Keratinocyte (primary cell): ENCODE data around the gene KNG1. TPM values are rescaled to one million over a fixed set of nuclear protein-coding genes. Genes with fewer than 3 reads are reported as not detected.

Experiments
- DNase-seq: peaks from one replicate; pipeline ENCODE4 v3.0.0-alpha.2; 2011; ENCODE audit warnings: low read depth, missing footprints, low spot score
- FAIRE-seq: peaks from 2 replicates; lab custom pipeline; 2011; peaks lifted over from hg19 to GRCh38; lab: Jason Lieb, UNC
- H2AFZ ChIP-seq: 2 replicates; pipeline ENCODE4 v1.6.0; 2012; ENCODE audit warnings: low read length, control low read depth, inconsistent platforms; ENCODE audit not compliant: control insufficient read depth
- H3K27ac ChIP-seq: 2 replicates; pipeline ENCODE4 v1.5.1; 2011; ENCODE audit warnings: low read length; ENCODE audit not compliant: control insufficient read depth, insufficient read depth
- H3K27me3 ChIP-seq: 3 replicates; pipeline ENCODE4 v1.6.0; 2011; ENCODE audit warnings: low read length; ENCODE audit not compliant: control insufficient read depth, insufficient read depth; ENCODE audit errors: extremely low read depth
- H3K36me3 ChIP-seq, 2 experiments: 2 replicates in 1 of 2; 3 replicates in 1 of 2; pipeline ENCODE4 v1.5.1; 2011; ENCODE audit warnings: low read length in 2 of 2, mild to moderate bottlenecking in 1 of 2; ENCODE audit not compliant: control insufficient read depth in 2 of 2, insufficient read depth in 2 of 2; ENCODE audit errors: extremely low read depth in 1 of 2
- H3K4me1 ChIP-seq: 3 replicates; pipeline ENCODE4 v1.5.1; 2011; ENCODE audit warnings: low read length; ENCODE audit not compliant: control insufficient read depth, insufficient read depth; ENCODE audit errors: extremely low read depth
- H3K4me2 ChIP-seq: 3 replicates; pipeline ENCODE4 v1.6.0; 2011; ENCODE audit warnings: low read depth, low read length; ENCODE audit not compliant: control insufficient read depth, insufficient read depth; ENCODE audit errors: extremely low read depth
- H3K4me3 ChIP-seq, 3 experiments: fragments of 200-600 bp in 1 of 3; sonication (generic) in 1 of 3; 2 replicates in 2 of 3; 3 replicates in 1 of 3; pipeline ENCODE4 v1.5.1; 2011 to 2016; ENCODE audit warnings: low read length in 3 of 3, mild to moderate bottlenecking in 3 of 3, control low read depth in 2 of 3, inconsistent platforms in 1 of 3, low read depth in 1 of 3, mixed read lengths in 1 of 3, mixed run types in 1 of 3, moderate library complexity in 1 of 3; ENCODE audit not compliant: control insufficient read depth in 2 of 3, insufficient read depth in 2 of 3; ENCODE audit errors: extremely low read depth in 1 of 3
- H3K79me2 ChIP-seq: 2 replicates; pipeline ENCODE4 v1.6.0; 2012; ENCODE audit warnings: low read length; ENCODE audit not compliant: control insufficient read depth, insufficient read depth
- H3K9ac ChIP-seq: 3 replicates; pipeline ENCODE4 v1.6.0; 2011; ENCODE audit warnings: low read length; ENCODE audit not compliant: control insufficient read depth, insufficient read depth; ENCODE audit errors: extremely low read depth
- H3K9me1 ChIP-seq: 3 replicates; pipeline ENCODE4 v1.6.0; 2011; ENCODE audit warnings: low read length; ENCODE audit not compliant: control insufficient read depth, insufficient read depth; ENCODE audit errors: extremely low read depth
- H3K9me3 ChIP-seq: 2 replicates; pipeline ENCODE4 v1.5.1; 2012; ENCODE audit warnings: low read depth, low read length; ENCODE audit not compliant: control insufficient read depth
- H4K20me1 ChIP-seq: 3 replicates; pipeline ENCODE4 v1.6.0; 2011; ENCODE audit warnings: low read length; ENCODE audit not compliant: control insufficient read depth, insufficient read depth; ENCODE audit errors: extremely low read depth
- CTCF ChIP-seq, 3 experiments: IDR thresholded peaks in 1 of 3; conservative IDR thresholded peaks in 1 of 3; optimal IDR thresholded peaks in 1 of 3; 2 replicates in 2 of 3; 3 replicates in 1 of 3; pipeline versions ENCODE3 to v1.5.1; 2011; ENCODE audit warnings: low read length in 3 of 3, mild to moderate bottlenecking in 3 of 3, moderate library complexity in 2 of 3, control low read depth in 1 of 3, inconsistent platforms in 1 of 3; ENCODE audit not compliant: insufficient read depth in 2 of 3; ENCODE audit errors: extremely low read depth in 1 of 3
- EZH2 ChIP-seq: IDR thresholded peaks from one replicate; pipeline ENCODE4 v1.6.1; 2012; ENCODE audit warnings: inconsistent platforms, mild to moderate bottlenecking, low read length, moderate library complexity
- dilution Hi-C: fragments of 300-500 bp; cut with MboI; formaldehyde crosslinking; loops from one replicate; pipeline ENCODE4 v1.7.0; 2020; ENCODE audit warnings: low sequenced_read_pairs; ENCODE audit not compliant: extremely low pct_ligation_motif_present
- polyA plus RNA-seq, 5 experiments: library from polyadenylated mRNA; depleted of rRNA in 3 of 5; stranded (reverse) in 3 of 5; stranded (forward) in 1 of 5; unstranded in 1 of 5; fragments of >200 nt; gene quantifications; 1 replicate in 1 of 5; 2 replicates in 3 of 5; 3 replicates in 1 of 5; pipeline versions ENCODE4 v1.2.1 to v1.2.3, GENCODE V29; 2011 to 2012; ENCODE audit warnings: missing spikeins in 2 of 5, low read depth in 1 of 5, low replicate concordance in 1 of 5

The KNG1 gene
- polyA plus RNA-seq, 1 donor (not counting 4 experiments of a cell fraction or from before 2014, with no cell fraction given), result not detected

DNA sequence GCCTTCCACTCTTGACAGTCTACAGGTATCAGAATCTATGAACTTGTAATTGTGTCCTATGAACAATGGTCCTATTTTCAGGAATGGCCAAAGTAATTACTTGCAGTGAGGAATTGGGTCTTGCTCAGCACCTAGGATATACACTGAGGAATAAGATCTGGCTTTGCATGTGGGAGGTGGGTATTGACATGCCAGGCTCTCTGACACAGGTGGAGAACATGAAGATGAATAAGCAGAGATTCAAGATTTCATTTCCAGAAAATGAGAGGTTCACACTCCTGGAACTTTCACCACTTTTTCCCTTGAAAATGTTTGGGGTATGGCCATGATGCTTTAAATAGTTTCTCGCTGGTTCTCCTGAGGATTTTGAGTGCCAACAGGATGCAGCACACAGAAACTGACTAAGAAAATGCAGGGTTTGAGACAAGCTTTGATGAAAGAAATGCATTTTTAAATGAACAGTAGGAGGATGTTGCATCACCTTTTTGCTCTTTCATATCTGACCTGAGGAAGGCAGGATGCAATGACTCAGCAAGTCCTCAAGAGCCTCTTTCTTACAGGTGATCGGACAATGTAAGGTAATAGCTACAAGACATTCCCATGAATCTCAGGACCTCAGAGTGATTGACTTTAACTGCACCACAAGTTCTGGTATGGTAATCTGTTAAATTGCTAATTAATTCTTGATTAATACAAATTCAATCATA, 47.6 kb upstream of the KNG1 start:
- Histone ChIP-seq H3K9ac (no peak overlapping the region), H3K36me3 (no peaks in the 10 kb centered on the region), H3K4me2 (peak overlapping the region; percentile 19), H3K27me3 (no peaks in the 10 kb centered on the region), H3K9me3 (no peaks in the 10 kb centered on the region), H3K4me1 (peaks cover 21% of the 10 kb centered on the region), H3K9me1 (no peaks in the 10 kb centered on the region), H3K27ac (peak overlapping the region; percentile 29), H3K79me2 (no peaks in the 10 kb centered on the region), H4K20me1 (no peaks in the 10 kb centered on the region), H2AFZ (no peak overlapping the region), H3K4me3 (no peak overlapping the region)
- TF ChIP-seq EZH2, result no peak
- TF ChIP-seq CTCF (optimal IDR thresholded peaks at IDR 0.05 in 1 of 3, IDR thresholded peaks at IDR 0.05 in 1 of 3, conservative IDR thresholded peaks at IDR 0.05 in 1 of 3; ENCODE audit: extremely low read depth in 1 of 3, insufficient read depth in 2 of 3, low read length in 3 of 3), result no peak
- DNase-seq, result peak; percentile 50
- peak; percentile 96 for FAIRE-seq
- dilution Hi-C loops, result no loop called here

GRCh38 chr3:186670155-186670554, 47.0 kb upstream of the KNG1 start:
- dilution Hi-C loops, result no loop called here
- no peak overlapping the region for H2AFZ ChIP-seq
- no peaks in the 10 kb centered on the region for H3K79me2 ChIP-seq
- H3K36me3 ChIP-seq, result no peaks in the 10 kb centered on the region
- no peak overlapping the region for H3K9ac ChIP-seq
- H3K9me3 ChIP-seq, result no peaks in the 10 kb centered on the region
- H3K4me1 ChIP-seq, result peaks cover 21% of the 10 kb centered on the region
- H3K4me2 ChIP-seq, result peak overlapping the region; percentile 19
- FAIRE-seq, result no peak
- DNase-seq, result no peak
- no peaks in the 10 kb centered on the region for H4K20me1 ChIP-seq
- H3K4me3 ChIP-seq, result no peak overlapping the region
- TF ChIP-seq EZH2, result no peak
- TF ChIP-seq CTCF (optimal IDR thresholded peaks at IDR 0.05 in 1 of 3, IDR thresholded peaks at IDR 0.05 in 1 of 3, conservative IDR thresholded peaks at IDR 0.05 in 1 of 3; ENCODE audit: extremely low read depth in 1 of 3, insufficient read depth in 2 of 3, low read length in 3 of 3), result no peak
- H3K27ac ChIP-seq, result peak overlapping the region; percentile 29
- H3K27me3 ChIP-seq, result no peaks in the 10 kb centered on the region
- no peaks in the 10 kb centered on the region for H3K9me1 ChIP-seq
